LNCAP (cell line): ENCODE measurements around the gene FKBP1B.

Experiments
- CTCF ChIP-seq: fragments of 450-650 bp; IDR thresholded peaks from 2 replicates; pipeline ENCODE4 v1.5.1; 2017; ENCODE audit warnings: mild to moderate bottlenecking

Gene FKBP1B

DNA sequence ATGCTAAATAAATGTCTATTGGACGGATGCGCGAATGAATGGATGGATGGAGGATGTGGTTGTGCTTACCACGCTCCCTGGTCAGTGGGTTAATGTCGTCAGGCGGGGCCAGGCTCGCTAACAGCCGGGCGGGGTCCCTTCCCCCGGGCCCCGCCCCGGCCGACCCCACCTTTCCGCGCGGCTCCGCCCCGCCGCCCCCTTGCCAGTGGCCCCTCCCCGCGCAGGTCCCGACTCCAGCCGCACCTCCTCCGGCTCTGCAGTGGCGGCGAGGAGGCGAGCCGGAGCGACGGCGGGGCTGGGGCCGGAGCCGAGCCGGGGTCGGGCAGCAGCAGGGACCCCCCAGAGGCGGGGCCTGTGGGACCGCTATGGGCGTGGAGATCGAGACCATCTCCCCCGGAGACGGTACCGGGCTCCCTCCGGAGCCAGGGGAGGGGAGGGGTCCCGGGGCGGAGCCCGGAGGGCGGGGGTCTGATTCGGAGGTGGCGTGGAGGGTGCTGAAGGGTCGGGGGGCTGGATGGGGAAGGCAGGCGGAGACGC, at the start of gene FKBP1B:
TSS of gene FKBP1B (plus strand) at position 257 of the 537 bp plus-strand sequence. CDS start at position 366, 109 bp downstream.
- TF ChIP-seq CTCF = no peak

DNA sequence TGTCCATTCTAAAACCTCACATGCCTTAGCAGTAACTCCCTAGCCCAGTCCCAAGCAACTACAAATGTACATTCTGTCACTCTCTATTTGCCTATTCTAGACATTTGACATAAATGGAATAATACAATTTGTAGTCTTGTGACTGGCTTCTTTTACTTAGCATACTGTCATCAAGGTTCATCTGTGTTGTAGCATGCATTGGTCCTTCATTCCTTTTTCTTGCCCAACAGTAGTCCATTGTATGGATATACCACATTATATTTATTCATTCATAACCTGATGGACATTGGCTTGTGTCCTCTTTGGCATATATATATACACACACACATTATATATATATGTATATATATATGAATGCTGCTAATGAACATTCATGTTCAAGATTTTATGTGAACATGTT, 41.8 kb upstream of the FKBP1B start:
- TF ChIP-seq CTCF = no peak

- TF ChIP-seq CTCF = no peak
Measured at GRCh38 chr2:24008672-24009366, 40.7 kb upstream of the FKBP1B start.

DNA sequence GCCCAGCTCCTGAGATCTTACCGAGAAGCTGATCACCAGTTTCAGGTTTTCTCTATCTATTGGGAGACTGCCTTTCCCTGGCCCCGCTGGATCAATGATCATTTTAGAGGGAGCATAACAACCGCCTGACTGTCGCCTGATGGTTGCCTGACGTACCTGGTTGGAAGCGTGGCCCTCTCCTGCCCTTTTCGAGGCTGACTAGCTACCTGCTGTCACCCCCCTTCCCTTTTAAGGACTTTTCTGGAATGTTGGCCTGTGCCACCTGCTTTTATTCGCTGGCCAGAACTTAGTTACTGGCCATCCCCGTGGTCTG, 40.2 kb upstream of the FKBP1B start:
- TF ChIP-seq CTCF = no peak

DNA sequence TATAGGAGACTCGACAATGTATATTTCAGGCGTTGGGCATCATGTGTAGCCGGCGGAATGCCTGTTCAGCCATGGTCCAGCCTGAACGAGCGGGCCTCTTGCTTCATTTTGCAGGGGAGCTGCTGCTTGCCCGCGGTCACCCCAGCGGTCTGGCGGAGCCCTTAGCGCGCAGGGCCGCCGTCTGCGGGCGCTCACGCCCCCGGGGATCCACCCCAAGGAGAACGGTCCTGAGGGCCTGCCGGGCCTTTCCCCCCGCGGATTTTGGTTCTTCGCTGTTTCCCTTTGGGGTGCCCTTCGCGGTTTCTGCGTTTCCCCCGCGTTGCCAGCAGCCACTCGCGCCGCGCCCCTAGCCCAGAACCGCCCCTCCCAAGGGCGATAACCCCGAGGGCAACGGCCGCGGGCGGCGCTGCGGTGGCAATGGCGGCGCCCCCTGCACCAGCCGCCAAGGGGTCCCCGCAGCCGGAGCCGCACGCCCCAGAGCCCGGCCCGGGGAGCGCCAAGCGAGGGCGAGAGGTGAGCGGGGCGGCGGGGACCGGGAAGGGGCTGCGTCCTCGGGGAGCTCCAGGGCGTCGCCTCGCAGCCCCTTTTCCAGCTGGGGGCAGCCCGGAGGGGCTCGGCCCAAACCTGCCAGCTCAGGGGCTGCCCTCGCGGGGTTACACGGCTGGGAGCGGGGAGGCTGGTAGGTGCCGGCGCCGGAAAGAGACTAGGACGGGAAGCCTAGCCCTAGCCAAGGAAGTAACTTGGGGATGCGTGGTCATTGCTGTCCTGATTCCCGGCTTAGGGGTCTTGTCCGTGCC, 39.7 kb upstream of the FKBP1B start, which contains the start of gene MFSD2B:
TSS of gene MFSD2B (plus strand) at position 406 of the 797 bp plus-strand sequence. CDS start at position 418, 12 bp downstream.
- no peak for TF ChIP-seq CTCF

GRCh38 chr2:24010477-24011249, 38.9 kb upstream of the FKBP1B start:
- TF ChIP-seq CTCF = no peak
